Keratinocyte (primary cell): ENCODE measurements around the gene XRN2.
"Not testable (repeated sequence)": the region's sequence is repeated elsewhere in the genome, so short reads cannot be mapped to it uniquely, and the experiment has no call there.

ENCODE experiments used
- EZH2 ChIP-seq: IDR thresholded peaks from one replicate; pipeline ENCODE4 v1.6.1; 2012; ENCODE audit warnings: inconsistent platforms, mild to moderate bottlenecking, low read length, moderate library complexity
- TF ChIP-seq, protein P1 (sequence below), 3 experiments: IDR thresholded peaks in 1 of 3; conservative IDR thresholded peaks in 1 of 3; optimal IDR thresholded peaks in 1 of 3; 2 replicates in 2 of 3; 3 replicates in 1 of 3; pipeline versions ENCODE3 to v1.5.1; 2011; ENCODE audit warnings: low read length in 3 of 3, mild to moderate bottlenecking in 3 of 3, moderate library complexity in 2 of 3, control low read depth in 1 of 3, inconsistent platforms in 1 of 3; ENCODE audit not compliant: insufficient read depth in 2 of 3; ENCODE audit errors: extremely low read depth in 1 of 3

DNA sequence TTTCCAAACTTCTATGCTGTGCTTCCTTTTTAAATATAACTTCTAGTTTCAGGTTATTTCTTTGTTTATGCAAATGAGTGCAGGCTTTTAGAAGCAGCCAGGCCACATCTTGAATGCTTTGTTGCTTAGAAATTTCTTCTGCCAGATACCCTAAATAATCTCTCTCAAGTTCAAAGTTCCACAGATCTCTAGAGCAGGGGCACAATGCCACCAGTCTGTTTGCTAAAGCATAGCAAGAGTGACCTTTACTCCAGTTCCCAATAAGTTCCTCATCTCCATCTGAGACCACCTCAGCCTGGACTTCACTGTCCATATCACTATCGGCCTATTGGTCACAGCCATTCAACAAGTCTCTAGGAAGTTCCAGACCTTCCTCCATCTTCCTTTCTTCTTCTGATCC is 120.6 kb downstream of the XRN2 start:
- TF ChIP-seq, protein P1, sequence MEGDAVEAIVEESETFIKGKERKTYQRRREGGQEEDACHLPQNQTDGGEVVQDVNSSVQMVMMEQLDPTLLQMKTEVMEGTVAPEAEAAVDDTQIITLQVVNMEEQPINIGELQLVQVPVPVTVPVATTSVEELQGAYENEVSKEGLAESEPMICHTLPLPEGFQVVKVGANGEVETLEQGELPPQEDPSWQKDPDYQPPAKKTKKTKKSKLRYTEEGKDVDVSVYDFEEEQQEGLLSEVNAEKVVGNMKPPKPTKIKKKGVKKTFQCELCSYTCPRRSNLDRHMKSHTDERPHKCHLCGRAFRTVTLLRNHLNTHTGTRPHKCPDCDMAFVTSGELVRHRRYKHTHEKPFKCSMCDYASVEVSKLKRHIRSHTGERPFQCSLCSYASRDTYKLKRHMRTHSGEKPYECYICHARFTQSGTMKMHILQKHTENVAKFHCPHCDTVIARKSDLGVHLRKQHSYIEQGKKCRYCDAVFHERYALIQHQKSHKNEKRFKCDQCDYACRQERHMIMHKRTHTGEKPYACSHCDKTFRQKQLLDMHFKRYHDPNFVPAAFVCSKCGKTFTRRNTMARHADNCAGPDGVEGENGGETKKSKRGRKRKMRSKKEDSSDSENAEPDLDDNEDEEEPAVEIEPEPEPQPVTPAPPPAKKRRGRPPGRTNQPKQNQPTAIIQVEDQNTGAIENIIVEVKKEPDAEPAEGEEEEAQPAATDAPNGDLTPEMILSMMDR (optimal IDR thresholded peaks at IDR 0.05 in 1 of 3, IDR thresholded peaks at IDR 0.05 in 1 of 3, conservative IDR thresholded peaks at IDR 0.05 in 1 of 3; ENCODE audit: extremely low read depth in 1 of 3, insufficient read depth in 2 of 3, low read length in 3 of 3), result not testable (repeated sequence)
- not testable (repeated sequence) for TF ChIP-seq EZH2
